GM21723 (cell line): ENCODE data around the gene NONO.
"Not testable (repeated sequence)": the region's sequence is repeated elsewhere in the genome, so short reads cannot be mapped to it uniquely, and the experiment has no call there.

Experiments used
- ATAC-seq: cut with Tn5 transposase; IDR thresholded peaks from one replicate; pipeline ENCODE4 v1.9.1; 2021; ENCODE audit warnings: mild to moderate bottlenecking, moderate library complexity; ENCODE audit not compliant: unreplicated experiment

Gene NONO

DNA sequence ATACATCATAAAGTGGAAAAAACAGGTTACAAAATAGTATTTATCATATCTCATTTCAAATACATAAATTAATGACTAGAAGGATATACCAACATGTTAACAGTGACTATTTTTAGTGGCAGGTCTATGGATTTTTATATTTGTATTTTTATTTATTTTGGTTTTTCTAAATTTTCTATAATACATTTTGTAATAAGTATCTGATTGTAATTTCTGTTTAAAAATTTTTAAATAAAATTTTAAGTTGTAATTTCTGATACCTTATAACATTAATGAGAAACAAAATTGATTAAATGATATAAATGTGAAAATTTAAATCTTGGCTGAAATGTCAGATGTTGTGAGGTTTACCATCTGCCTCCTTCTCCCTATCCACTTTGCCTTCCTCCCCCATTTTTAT lies 2.5 kb downstream of the NONO start:
- ATAC-seq = no peak

DNA sequence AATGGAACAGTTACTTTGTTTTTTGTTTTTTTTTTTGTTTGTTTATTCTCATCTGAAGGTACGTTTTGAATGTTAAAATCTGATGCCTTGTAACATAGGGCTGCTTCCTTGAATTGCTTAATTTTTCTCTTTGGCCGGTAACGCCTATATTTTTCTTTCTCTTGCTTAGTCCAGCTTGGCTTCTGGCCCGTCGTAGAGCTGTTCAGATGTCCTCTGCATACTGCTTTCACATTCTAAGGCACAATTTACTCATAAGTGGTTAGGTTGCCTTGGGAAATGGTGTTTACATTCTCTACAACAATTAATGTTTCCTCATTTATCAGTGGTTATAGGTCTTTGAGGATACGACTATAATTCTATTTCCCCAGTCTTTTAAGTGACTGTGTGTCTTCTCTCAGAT lies 7.9 kb downstream of the NONO start:
- no peak for ATAC-seq

DNA sequence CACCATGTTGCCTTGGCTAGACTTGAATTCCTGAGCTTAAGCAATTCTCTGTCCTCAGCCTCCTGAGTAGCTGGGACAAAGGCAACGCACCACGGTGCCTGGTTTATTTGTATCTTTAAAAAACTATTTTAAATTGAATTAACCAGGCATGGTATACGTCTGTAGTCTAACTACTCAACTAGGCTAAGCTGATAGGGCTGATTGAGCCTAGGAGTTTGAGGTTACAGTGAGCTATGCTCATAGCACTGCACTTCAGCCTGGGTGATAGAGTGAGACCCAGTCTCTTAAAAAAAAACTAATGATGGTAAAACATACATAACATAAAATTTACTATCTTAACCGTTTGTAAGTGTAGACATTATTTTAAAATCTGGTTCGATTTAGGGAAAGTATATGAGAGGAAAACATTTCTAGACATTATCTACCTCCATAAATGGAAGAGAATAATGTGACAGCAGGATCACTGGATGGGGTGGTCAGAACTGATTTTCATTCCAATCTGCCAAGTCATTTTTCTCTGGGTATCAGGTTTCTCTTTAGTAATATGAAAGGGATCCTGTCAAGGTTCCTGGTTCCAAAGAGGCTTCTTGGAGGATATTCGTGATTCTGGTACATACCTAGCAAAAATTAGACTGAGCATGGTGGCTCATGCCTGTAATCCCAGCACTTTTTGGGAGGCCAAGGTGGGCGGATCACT lies 9.4 kb downstream of the NONO start:
- ATAC-seq = no peak

DNA sequence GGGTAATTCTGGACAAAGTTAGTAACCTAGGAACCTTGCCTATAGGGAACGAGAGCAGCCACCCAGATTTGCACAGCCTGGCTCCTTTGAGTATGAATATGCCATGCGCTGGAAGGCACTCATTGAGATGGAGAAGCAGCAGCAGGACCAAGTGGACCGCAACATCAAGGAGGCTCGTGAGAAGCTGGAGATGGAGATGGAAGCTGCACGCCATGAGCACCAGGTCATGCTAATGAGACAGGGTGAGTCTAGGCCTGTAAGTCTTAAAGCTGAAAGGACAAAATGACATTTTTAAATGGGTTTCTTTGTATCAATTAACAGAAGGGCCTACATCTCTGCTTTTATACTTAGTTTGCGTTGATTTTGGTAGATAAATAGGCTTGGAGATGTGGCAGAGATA lies 13.4 kb downstream of the NONO start:
- no peak for ATAC-seq

DNA sequence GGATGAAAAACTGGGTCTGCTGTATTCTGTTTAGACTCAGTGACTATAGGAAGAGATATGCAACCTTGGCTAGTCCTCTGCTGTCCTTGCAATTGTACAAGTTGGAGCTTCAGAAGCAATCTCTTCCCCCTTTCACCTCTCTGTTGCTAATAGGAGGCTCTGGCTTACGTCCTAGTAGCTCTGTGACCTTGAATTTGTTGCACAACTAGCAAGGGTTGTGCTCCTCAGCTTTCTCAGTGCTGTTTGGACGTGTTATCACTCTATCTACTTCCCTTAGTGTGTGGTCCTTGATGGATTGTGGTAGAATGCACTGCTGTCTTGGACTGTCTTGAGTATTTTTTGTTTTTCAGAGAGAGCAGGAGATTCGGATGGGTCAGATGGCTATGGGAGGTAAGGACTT lies 14.7 kb downstream of the NONO start:
- no peak for ATAC-seq

DNA sequence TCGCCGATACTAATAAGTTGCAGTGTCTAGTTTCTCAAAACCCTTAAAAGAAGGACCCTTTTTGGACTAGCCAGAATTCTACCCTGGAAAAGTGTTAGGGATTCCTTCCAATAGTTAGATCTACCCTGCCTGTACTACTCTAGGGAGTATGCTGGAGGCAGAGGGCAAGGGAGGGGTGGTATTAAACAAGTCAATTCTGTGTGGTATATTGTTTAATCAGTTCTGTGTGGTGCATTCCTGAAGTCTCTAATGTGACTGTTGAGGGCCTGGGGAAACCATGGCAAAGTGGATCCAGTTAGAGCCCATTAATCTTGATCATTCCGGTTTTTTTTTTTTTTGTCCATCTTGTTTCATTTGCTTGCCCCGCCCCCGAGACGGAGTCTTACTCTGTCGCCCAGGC lies 16.6 kb downstream of the NONO start:
- not testable (repeated sequence) for ATAC-seq

DNA sequence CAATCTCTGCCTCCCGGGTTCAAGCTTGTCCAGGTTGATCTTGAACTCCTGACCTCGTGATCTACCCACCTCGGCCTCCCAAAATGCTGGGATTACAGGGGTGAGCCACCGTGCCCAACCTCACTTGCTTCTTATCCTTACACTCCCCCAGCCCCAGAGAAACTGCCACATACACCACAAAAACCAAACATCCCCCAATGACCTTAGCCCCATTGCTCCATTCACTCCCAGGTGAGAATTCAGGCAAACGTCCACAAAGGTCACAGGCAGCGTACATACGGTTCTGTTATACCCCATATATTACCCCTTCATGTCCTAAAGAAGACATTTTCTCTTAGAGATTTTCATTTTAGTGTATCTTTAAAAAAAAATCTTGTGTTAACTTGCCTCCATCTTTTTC lies 17.1 kb downstream of the NONO start:
- ATAC-seq = not testable (repeated sequence)

DNA sequence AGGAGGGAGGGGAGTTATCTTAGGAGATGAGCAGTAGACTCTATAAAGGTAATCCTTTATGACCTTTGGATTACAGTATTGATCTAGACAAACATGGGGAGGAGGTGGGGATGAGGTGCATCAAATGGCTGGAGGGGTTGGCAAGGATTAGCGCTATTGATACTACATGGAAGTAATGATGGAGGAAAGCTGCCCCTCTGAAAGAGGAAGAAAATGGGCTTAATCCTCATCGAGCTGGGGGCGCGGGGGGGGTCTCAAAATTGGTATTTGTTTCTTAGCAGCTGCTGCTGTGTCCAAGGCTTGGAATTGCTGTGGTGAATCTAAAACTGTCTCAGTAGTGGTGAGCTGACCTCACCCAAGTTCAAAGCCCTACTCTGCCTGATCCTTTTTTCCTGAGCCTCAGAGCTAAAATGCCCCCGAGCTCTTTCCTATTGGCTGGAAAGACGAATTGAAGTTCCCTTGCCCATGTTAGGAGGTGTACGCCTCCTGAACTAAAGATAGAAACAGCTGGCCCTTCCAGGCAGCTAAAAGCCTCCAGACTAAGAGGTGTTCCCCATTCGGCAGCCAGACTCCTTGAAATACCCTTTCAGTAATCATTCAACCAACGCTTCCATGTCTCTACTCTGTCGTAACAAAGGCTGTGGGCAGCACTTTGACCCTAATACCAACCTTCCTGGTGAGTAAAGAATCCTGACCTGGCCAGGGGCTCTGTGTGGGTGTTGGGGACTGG lies 17.9 kb downstream of the NONO start, which contains the start of gene ITGB1BP2:
Gene ITGB1BP2 (plus strand): TSS at position 556 of the 730 bp plus-strand sequence. CDS start 57 bp downstream, at position 613.
- ATAC-seq = no peak

DNA sequence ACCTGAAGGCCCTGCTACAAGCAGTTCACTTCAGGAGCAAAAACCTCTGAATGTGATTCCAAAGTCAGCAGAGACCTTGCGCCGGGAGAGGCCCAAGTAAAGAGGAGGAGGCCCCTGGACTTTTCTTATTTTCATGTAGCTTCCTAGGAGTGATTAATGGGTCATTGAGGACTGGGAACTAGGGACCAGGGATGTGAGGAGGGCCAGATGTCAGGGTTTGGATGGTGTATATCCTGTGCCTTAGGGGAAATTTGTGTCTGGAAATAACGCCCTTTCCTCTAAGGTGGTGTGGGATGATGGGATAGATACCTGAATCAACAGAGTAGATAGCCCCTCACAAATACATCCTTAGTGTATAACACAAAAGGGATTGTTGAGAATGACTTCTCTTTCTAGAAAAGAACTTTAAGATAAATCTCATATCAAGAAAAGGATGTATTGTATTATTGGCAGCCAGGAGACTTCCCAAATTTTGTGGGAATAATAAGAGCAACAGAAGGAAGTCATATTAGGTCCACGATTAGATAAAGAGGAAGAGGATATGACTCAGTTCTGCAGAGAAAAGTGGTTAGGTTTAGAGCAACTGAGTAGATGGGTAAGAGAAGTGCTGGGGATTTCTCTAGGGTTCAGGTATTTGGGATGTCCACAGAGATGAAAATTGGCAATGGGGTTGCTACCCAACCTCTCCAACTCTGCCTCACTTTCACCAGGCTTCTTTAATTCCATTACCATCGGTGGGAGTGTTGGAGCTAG lies 19.2 kb downstream of the NONO start:
- no peak for ATAC-seq

DNA sequence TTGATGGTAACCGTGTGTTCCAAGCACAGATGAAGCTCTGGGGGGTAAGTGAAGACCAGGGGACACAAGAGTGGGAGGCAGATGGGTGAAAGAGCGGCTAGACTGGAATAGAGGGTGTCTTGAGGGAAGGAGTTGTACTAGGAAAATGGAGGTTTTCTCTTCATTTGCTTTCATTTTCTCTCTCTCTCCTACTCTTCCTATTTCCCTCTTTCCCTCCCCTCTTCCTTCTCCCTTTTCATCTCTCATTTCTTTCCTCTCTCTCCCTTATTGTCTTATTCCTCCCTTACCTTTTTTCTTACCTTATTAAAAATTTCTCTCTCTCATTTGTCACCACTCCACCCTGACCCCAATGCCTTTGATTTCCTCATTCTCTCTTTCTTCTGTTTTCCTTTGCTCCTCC lies 21.1 kb downstream of the NONO start:
- no peak for ATAC-seq

DNA sequence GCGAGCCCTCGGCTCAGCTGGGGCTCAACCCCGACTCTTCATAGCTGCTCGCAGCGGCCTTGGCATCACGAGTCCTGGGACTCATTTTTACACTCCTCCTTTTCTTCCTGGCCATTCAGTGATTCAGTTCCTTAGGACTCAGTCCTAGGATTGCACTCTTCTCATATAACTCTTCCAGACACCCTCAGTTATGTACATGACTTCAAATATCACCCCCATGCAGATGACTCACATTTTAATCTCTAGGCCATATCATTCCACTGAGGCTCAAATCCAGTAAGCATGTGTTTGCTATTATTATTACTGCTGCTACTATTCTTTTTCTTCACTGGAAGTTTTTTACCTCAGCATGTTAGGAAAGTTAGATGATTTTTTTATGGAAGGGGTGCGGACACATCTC lies 32.5 kb downstream of the NONO start:
- ATAC-seq = no peak

DNA sequence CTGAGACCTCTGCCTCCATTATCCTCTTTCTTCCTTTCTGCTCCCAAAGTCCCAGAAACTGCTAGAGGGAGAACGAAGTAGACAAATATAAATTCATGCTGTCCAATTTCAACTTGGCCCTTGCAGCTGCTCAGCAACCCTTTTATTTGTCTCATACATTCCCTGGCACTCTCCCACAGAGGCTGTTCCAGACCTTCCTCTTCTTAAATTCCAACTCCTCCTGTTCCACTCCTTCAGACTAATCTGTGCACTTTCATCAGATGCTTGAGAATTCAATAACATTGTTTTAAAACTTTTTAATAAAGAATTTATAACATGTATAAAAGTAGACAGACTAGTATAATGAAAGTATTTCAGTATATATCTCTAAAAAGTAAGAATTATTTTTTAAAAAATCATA lies 33.5 kb downstream of the NONO start:
- not testable (repeated sequence) for ATAC-seq

DNA sequence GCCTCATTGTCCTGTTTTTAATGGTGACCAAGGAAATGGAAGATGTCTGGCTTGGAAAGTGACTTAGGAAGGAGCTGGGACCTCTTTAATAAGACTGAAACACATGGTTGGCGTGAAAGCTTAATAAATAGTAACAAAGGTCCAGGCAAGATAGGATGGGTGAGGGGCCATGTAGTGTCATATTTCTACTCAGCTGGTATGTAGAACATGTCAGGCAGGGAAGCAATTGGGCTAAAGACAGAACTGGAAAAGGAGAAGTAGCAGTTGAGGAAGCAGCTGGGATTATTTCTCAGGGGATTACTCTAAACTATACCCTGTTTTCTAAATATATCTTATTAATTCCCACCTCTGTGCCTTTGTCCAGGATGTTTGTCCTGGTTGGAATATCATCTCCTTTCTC lies 36.7 kb downstream of the NONO start:
- no peak for ATAC-seq

DNA sequence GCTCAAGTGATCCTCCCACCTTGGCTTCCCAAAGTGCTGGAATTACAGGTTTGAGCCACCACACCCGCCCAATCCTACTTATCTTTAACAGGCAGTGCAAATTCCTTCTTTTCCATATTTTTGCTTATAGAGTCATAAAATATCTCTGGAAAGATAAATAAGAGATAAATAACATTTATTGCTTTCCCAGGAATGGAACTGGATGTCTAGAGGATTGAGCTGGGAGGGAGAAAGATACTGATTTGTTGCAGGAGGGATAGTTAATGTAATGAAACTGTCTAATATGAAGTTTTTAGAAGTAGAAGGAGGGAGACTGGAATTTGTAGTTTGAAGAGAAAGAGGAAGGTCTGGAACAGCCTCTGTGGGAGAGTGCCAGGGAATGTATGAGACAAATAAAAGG lies 38.3 kb downstream of the NONO start:
- no peak for ATAC-seq

DNA sequence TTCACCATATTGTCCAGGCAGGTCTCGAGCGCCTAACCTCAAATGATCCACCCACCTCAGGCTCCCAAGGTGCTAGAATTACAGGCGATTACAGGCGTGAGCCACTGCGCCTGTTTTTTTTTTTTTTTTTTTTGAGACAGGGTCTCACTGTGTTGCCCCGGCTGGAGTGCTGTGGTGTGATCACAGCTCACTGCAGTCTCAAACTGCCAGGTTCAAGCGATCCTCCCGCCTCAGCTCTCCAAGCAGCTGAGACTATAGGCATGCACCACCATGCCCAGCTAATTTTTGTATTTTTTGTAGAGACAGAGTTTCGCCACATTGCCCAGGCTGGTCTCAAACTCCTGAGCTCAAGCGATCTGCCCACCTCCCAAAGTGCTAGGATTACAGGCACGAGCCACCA lies 41.0 kb downstream of the NONO start:
- not testable (repeated sequence) for ATAC-seq

DNA sequence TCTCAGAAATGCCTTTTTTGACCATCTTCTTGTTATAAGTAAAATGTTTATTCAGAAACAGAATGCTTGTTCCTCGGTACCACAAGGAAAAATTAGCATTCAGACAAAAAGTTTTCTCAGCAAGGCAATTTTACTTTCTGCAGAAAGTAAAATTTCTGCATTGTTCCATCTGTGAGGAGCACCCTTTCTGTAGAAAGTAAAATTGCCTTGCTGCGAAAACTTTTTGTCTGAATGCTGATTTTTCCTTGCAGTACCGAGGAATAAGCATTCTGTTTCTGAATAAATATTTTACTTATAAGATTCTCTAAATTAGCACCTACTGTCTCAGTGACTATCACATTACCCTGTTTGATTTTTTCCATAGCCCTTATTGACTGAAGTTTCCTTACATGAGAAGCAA lies 43.0 kb downstream of the NONO start:
- no peak for ATAC-seq

DNA sequence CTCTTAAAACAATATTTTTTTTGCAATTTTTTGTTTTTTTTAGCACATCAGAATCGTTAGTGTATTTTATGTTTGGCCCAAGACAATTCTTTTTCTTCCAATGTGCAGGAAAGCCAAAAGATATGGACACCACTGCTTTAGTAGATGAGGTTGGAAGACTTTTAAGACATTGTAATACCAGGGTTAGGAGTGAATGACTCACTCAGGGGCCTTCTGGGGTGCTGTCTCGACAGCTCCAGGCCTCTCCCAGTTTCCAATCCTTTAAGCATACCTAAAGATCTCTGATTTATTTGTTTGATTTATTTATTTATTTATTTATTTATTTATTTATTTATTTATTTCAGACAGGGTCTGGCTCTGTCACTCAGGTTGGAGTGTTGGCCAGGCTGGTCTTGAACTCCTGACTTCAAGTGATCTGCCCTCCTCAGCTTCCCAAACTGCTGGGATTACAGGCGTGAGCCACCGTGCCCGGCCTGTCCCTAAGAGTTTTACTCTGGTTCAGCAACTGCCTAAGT lies 65.8 kb downstream of the NONO start:
- ATAC-seq = not testable (repeated sequence)

DNA sequence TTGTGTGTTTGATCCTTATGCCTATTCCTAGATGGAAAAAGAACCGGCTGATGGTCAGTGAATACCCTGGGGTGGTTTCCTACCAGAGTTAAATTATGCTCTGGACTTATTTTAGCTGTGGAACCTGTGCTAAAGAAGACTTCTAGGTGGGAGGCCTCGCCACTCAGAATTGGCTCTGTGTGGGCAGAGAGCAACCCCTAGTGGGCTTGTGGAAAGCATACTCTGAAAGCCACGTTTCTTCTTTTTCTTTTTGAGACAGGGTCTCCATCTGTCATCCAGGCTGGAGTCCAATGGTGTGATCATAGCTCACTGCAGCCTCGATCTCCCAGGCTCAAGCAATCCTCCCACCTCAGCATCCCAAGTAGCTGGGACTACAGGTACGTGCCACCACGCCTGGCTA lies 66.4 kb downstream of the NONO start:
- ATAC-seq = not testable (repeated sequence)
